PC-9 (cell line): ENCODE data around the gene C2orf68.
"Not testable (repeated sequence)": the region's sequence is repeated elsewhere in the genome, so short reads cannot be mapped to it uniquely, and the experiment has no call there.

Experiments
- CTCF ChIP-seq: fragments of 200-600 bp; sonication (generic); conservative IDR thresholded peaks from 2 replicates; pipeline ENCODE4 v1.6.1; 2017; ENCODE audit warnings: mixed run types, antibody characterized with exemption, mild to moderate bottlenecking, moderate library complexity
- EZH2 ChIP-seq: fragments of 200-600 bp; sonication (generic); IDR thresholded peaks from 2 replicates; pipeline ENCODE4 v1.8.0; 2017; ENCODE audit warnings: antibody characterized with exemption, low read depth

GRCh38 chr2:85560403-85560726 is 51.5 kb downstream of the C2orf68 start:
- not testable (repeated sequence) for TF ChIP-seq CTCF, EZH2
